ENCODE results near the gene RXRA.

RXRA gene

DNA sequence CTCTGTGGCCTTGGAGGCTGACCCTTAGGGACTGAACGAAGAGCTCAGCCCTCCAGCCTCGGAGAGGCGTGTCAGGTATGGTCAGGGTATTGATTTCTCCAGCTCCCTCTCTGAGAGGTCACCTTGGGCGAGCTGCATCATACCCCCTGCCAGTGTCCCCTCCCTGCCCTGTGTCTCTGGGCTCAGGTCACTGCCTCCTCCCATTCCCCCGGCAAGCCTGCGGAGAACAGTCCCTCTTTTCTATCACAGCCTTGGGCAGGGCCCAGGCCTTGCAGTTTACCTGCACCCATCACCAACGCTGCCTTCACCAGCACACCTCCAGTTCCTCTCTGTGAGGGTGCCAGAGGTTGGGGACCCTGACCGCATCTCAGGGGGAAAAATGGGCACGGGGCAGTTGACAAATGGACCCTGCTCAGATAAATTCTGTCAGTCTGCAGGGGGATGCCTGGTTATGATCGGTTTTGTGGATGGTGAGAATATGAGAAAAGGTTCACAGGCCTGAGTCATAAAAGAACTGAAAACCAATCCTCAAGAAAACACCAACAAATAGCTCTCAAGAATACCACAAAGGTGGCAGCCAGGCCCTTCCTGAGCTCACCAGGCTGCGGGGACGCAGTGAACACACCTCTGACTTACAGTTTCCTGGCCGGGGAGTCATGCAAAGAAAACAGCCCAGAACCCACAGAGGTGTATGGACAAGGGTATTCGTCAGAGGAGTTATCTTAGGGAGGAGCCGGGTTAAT is 24.7 kb upstream of the RXRA start:
- no peak overlapping the region for H3K4me3 ChIP-seq (replicated peaks; ENCODE audit: insufficient read depth, low read length)
- H3K27ac ChIP-seq (replicated peaks): no peak overlapping the region
- no peak for TF ChIP-seq SPI1 (IDR thresholded peaks at IDR 0.05; ENCODE audit: borderline replicate concordance, low read depth)
- no peak for TF ChIP-seq GABPA (IDR thresholded peaks at IDR 0.05; ENCODE audit: low read depth)
- no peak for TF ChIP-seq REST (IDR thresholded peaks at IDR 0.05; ENCODE audit: insufficient replicate concordance, low read depth)
- no peak for TF ChIP-seq POLR2AphosphoS5 (IDR thresholded peaks at IDR 0.05; ENCODE audit: low read depth)
- no peak for TF ChIP-seq CTCF (IDR thresholded peaks at IDR 0.05; ENCODE audit: insufficient read depth, low read length)
- DNase-seq (ENCODE audit: low read depth in 1 of 2, low spot score in 1 of 2): no peak
- no peaks in the 10 kb centered on the region for H3K27me3 ChIP-seq (ENCODE audit: insufficient read depth, poor library complexity, severe bottlenecking)

DNA sequence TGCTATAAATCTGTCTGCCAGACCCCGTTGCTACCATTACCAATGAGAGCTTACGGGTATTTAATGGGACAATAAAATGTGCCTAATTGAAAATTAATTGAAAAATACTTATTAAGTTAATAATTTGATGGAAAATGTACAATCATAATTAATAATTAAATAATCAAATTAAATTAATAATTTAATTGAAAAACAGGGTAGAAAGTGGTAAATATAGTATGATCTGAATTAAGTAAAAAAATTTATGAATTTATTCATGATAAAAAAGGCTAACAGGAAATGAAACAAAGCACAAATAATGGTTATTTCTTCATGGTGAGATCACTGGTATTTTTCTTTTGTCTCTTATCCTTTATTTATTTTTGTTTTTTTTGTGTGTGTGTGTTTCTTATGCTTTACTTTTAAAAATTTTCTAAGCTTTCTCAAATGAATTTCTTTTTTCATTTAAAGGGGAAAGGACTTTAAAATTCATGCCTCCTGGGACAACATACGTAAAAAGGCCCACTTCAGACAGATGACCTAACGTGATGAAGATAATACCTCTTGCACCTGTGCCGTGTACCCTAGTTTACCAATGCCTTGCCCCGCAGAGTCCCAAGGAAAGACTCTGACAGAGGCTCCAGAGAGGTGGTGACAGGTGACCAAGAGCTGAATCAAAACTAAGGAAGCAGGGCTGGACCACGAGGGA is 24.0 kb upstream of the RXRA start:
- Histone ChIP-seq H3K27me3 (ENCODE audit: insufficient read depth, poor library complexity, severe bottlenecking) (no peaks in the 10 kb centered on the region), H3K4me3 (replicated peaks; ENCODE audit: insufficient read depth, low read length) (no peak overlapping the region), H3K27ac (replicated peaks) (no peak overlapping the region)
- TF ChIP-seq REST (IDR thresholded peaks at IDR 0.05; ENCODE audit: insufficient replicate concordance, low read depth) (no peak), CTCF (IDR thresholded peaks at IDR 0.05; ENCODE audit: insufficient read depth, low read length) (no peak), SPI1 (IDR thresholded peaks at IDR 0.05; ENCODE audit: borderline replicate concordance, low read depth) (no peak)
- no peak for DNase-seq (ENCODE audit: low read depth in 1 of 2, low spot score in 1 of 2)

GRCh38 chr9:134303601-134304000 is 22.7 kb upstream of the RXRA start:
- Histone ChIP-seq H3K27me3 (ENCODE audit: insufficient read depth, poor library complexity, severe bottlenecking) (no peaks in the 10 kb centered on the region), H3K4me3 (replicated peaks; ENCODE audit: insufficient read depth, low read length) (no peak overlapping the region), H3K27ac (replicated peaks) (no peak overlapping the region)
- no peak for DNase-seq (ENCODE audit: low read depth in 1 of 2, low spot score in 1 of 2)
- TF ChIP-seq CTCF (IDR thresholded peaks at IDR 0.05; ENCODE audit: insufficient read depth, low read length): no peak
